H9 (cell line): Measurements from ENCODE around the gene EPS8L3. TPM values are rescaled to one million over a fixed set of nuclear protein-coding genes. Genes with fewer than 3 reads are reported as not detected.

Source experiments
- DNase-seq: peaks from one replicate; pipeline ENCODE4 v3.0.0-alpha.2; 2017
- H2AFZ ChIP-seq: one replicate; pipeline ENCODE4 v1.6.1; 2013; ENCODE audit warnings: mild to moderate bottlenecking, low read length, control low read depth, moderate library complexity
- H2AK5ac ChIP-seq: 2 replicates; pipeline ENCODE4 v1.6.1; 2013; ENCODE audit warnings: low read length, control low read depth, mixed read lengths; ENCODE audit not compliant: insufficient read length
- H2BK120ac ChIP-seq: one replicate; pipeline ENCODE4 v1.6.1; 2013; ENCODE audit warnings: low read depth, mild to moderate bottlenecking, low read length, control low read depth, inconsistent platforms; ENCODE audit not compliant: poor library complexity, severe bottlenecking
- H2BK12ac ChIP-seq: 2 replicates; pipeline ENCODE4 v1.6.1; 2013; ENCODE audit warnings: low read length, control low read depth, mixed read lengths, low read depth; ENCODE audit not compliant: insufficient read length
- H2BK15ac ChIP-seq: 2 replicates; pipeline ENCODE4 v1.6.1; 2013; ENCODE audit warnings: low read depth, low read length, control low read depth
- H2BK20ac ChIP-seq: one replicate; pipeline ENCODE4 v1.6.1; 2013; ENCODE audit warnings: low read depth, mild to moderate bottlenecking, low read length, control low read depth, inconsistent platforms; ENCODE audit not compliant: poor library complexity, severe bottlenecking
- H2BK5ac ChIP-seq: 2 replicates; pipeline ENCODE4 v1.6.1; 2013; ENCODE audit warnings: low read length, control low read depth, mixed read lengths; ENCODE audit not compliant: insufficient read length
- H3K14ac ChIP-seq: 2 replicates; pipeline ENCODE4 v1.6.1; 2013; ENCODE audit warnings: low read length, control low read depth; ENCODE audit not compliant: insufficient read depth
- H3K18ac ChIP-seq: 2 replicates; pipeline ENCODE4 v1.6.1; 2013; ENCODE audit warnings: low read depth, mild to moderate bottlenecking, mixed read lengths, low read length, control low read depth; ENCODE audit not compliant: insufficient read length
- H3K23ac ChIP-seq: 2 replicates; pipeline ENCODE4 v1.6.1; 2013; ENCODE audit warnings: low read length, control low read depth, mixed read lengths, low read depth; ENCODE audit not compliant: insufficient read length
- H3K23me2 ChIP-seq: 2 replicates; pipeline ENCODE4 v1.6.1; 2013; ENCODE audit warnings: low read depth, mild to moderate bottlenecking, mixed read lengths, low read length, control low read depth; ENCODE audit not compliant: insufficient read length, poor library complexity, severe bottlenecking
- H3K27ac ChIP-seq: 2 replicates; pipeline ENCODE4 v1.5.1; 2013; ENCODE audit warnings: low read length, control low read depth, mixed read lengths, low read depth; ENCODE audit not compliant: insufficient read length
- H3K27me3 ChIP-seq: 2 replicates; pipeline ENCODE4 v1.6.1; 2013; ENCODE audit warnings: low read length, control low read depth, inconsistent platforms; ENCODE audit not compliant: insufficient read depth
- H3K4ac ChIP-seq: 2 replicates; pipeline ENCODE4 v1.6.1; 2013; ENCODE audit warnings: low read depth, mild to moderate bottlenecking, control low read depth, inconsistent platforms, low read length, moderate library complexity
- H3K4me1 ChIP-seq: 2 replicates; pipeline ENCODE4 v1.6.1; 2013; ENCODE audit warnings: low read length, control low read depth, inconsistent platforms; ENCODE audit not compliant: insufficient read depth
- H3K4me2 ChIP-seq: 2 replicates; pipeline ENCODE4 v1.6.1; 2013; ENCODE audit warnings: low read length, control low read depth, mixed read lengths; ENCODE audit not compliant: insufficient read length, insufficient read depth
- H3K56ac ChIP-seq: 2 replicates; pipeline ENCODE4 v1.6.1; 2013; ENCODE audit warnings: low read depth, mild to moderate bottlenecking, mixed read lengths, low read length, control low read depth; ENCODE audit not compliant: insufficient read length
- H3K79me1 ChIP-seq: 2 replicates; pipeline ENCODE4 v1.6.1; 2013; ENCODE audit warnings: low read depth, mild to moderate bottlenecking, moderate library complexity, low read length, control low read depth, inconsistent platforms; ENCODE audit not compliant: insufficient read depth, poor library complexity, severe bottlenecking
- H3K79me2 ChIP-seq: 2 replicates; pipeline ENCODE4 v1.6.1; 2013; ENCODE audit warnings: low read length, control low read depth, inconsistent platforms; ENCODE audit not compliant: insufficient read depth
- H3K9ac ChIP-seq: 2 replicates; pipeline ENCODE4 v1.6.1; 2013; ENCODE audit warnings: low read length, control low read depth, mixed read lengths; ENCODE audit not compliant: insufficient read length; ENCODE audit errors: extremely low read depth
- H3K9me3 ChIP-seq: one replicate; pipeline ENCODE4 v1.6.1; 2013; ENCODE audit warnings: low read depth, low read length, inconsistent platforms; ENCODE audit not compliant: control insufficient read depth
- H3T11ph ChIP-seq: one replicate; pipeline ENCODE4 v1.6.1; 2013; ENCODE audit warnings: mild to moderate bottlenecking, low read length, control low read depth, inconsistent platforms
- H4K20me1 ChIP-seq: one replicate; pipeline ENCODE4 v1.6.1; 2013; ENCODE audit not compliant: control insufficient read depth, insufficient read length, insufficient read depth
- H4K5ac ChIP-seq: 2 replicates; pipeline ENCODE4 v1.6.1; 2013; ENCODE audit warnings: low read depth, mild to moderate bottlenecking, mixed read lengths, low read length, control low read depth; ENCODE audit not compliant: insufficient read length
- H4K8ac ChIP-seq: replicated peaks from 2 replicates; pipeline ENCODE4 v1.6.1; 2013; ENCODE audit warnings: low read length, control low read depth, mixed read lengths, low read depth; ENCODE audit not compliant: insufficient read length
- H4K91ac ChIP-seq: 2 replicates; pipeline ENCODE4 v1.6.1; 2013; ENCODE audit warnings: low read depth, mild to moderate bottlenecking, moderate library complexity, mixed read lengths, low read length, control low read depth; ENCODE audit not compliant: insufficient read length
- H3K27ac Mint-ChIP-seq, 3 experiments: 2 replicates in 2 of 3; 3 replicates in 1 of 3; pipeline ENCODE4 v1.8.0; 2020 to 2021; ENCODE audit warnings: mixed read lengths in 3 of 3, mild to moderate bottlenecking in 1 of 3, moderate library complexity in 1 of 3
- H3K27me3 Mint-ChIP-seq: 2 replicates; pipeline ENCODE4 v1.8.0; 2021; ENCODE audit warnings: low read depth, mild to moderate bottlenecking, moderate library complexity, mixed read lengths
- H3K36me3 Mint-ChIP-seq, 3 experiments: 2 replicates in 2 of 3; 3 replicates in 1 of 3; pipeline ENCODE4 v1.8.0; 2020 to 2021; ENCODE audit warnings: low read depth in 3 of 3, mixed read lengths in 3 of 3; ENCODE audit not compliant: insufficient read depth in 1 of 3
- H3K4me1 Mint-ChIP-seq, 2 experiments: 2 replicates each; pipeline ENCODE4 v1.8.0; 2020; ENCODE audit warnings: mixed read lengths in 2 of 2
- H3K4me3 Mint-ChIP-seq, 2 experiments: 2 replicates in 1 of 2; 3 replicates in 1 of 2; pipeline ENCODE4 v1.8.0; 2020 to 2021; ENCODE audit warnings: mild to moderate bottlenecking in 2 of 2, mixed read lengths in 2 of 2, moderate library complexity in 1 of 2
- H3K9me3 Mint-ChIP-seq, 2 experiments: 2 replicates in 1 of 2; 3 replicates in 1 of 2; pipeline ENCODE4 v1.8.0; 2020; ENCODE audit warnings: mild to moderate bottlenecking in 2 of 2, mixed read lengths in 2 of 2, moderate library complexity in 1 of 2
- WGBS: extraction: QIAGEN DNeasy Blood & Tissue Kit; methylation state at CpG from one replicate; pipeline ENCODE4 v1.1.7; 2013; ENCODE audit warnings: missing lambda C conversion rate, low lambda C conversion rate, mixed read lengths; ENCODE audit not compliant: insufficient read length; ENCODE audit errors: extremely low coverage; 5-methylcytosine and 5-hydroxymethylcytosine counted together
- total RNA-seq: library from RNA; stranded (reverse); gene quantifications from 2 replicates; pipeline ENCODE4 v1.2.1, GENCODE V29; 2021
- TF ChIP-seq, protein P1 (sequence below): fragments of 200-600 bp; sonication (generic); conservative IDR thresholded peaks from 3 replicates; pipeline ENCODE4 v1.8.0; 2021; ENCODE audit warnings: antibody characterized with exemption, mild to moderate bottlenecking

EPS8L3 gene
- total RNA-seq, 1 experiment from 2014 or later, result not detected

DNA sequence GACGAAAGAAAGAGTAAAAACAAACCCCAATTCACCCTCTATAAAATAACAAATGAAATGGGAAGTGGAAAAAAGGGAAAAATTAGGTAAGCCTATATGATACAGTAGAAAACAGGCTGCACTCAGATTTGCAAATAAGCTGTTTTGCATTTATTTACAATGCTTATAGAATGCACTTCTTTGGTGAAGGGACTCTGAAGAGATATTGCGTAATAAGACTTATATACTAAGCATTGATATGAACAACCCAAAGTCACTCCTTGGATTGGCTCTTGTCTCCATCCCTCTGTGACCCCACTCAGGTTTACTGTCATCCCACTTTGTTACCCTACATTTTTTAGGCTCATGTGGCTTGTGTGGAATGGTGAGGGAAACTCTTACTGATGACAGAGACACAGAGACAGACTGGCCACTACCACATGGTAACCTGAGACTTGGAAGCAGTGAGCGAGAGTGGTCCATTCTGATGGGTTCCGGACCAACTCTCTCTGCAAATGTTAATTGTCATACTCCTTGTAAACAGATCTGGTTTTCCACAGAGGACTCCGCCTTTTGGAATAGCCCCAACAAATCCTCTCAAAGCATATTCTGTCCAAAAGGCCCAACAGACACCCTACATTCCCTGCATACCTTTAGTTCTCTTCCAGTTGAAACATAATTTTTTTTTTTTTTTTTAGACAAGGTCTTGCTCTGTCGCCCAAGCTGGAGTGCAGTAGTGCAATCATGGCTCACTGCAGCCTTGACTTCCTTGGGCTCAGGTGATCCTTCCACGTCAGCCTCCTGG is 40.6 kb downstream of the EPS8L3 start:
- H3K4me2 ChIP-seq, result no peak overlapping the region
- no peaks in the 10 kb centered on the region for H3K27me3 ChIP-seq
- no peak overlapping the region for H2AFZ ChIP-seq
- peaks cover 0 to 5% (median 4%) of the 10 kb centered on the region in 3 experiments; a peak in 4 of 7 replicates for H3K36me3 Mint-ChIP-seq
- no peak overlapping the region for H2AK5ac ChIP-seq
- no peak overlapping the region for H2BK120ac ChIP-seq
- no peak overlapping the region for H3K27ac ChIP-seq
- no peak overlapping the region for H2BK15ac ChIP-seq
- no peaks in the 10 kb centered on the region for H3K23me2 ChIP-seq
- no peak overlapping the region for H3K56ac ChIP-seq
- H4K91ac ChIP-seq, result no peak overlapping the region
- H3K4me1 Mint-ChIP-seq, result peaks cover 7 to 8% of the 10 kb centered on the region in 2 experiments; a peak in 3 of 4 replicates
- no peak overlapping the region for H3K14ac ChIP-seq
- no peak overlapping the region for H3K4ac ChIP-seq
- no peak overlapping the region for H4K8ac ChIP-seq
- no peaks in the 10 kb centered on the region for H3K79me2 ChIP-seq
- H2BK20ac ChIP-seq, result no peak overlapping the region
- no peak for DNase-seq
- H3K18ac ChIP-seq, result no peak overlapping the region
- no peak overlapping the region for H4K5ac ChIP-seq
- H3K27ac Mint-ChIP-seq, result peak overlapping the region in 1 of 3 experiments; percentile 70; a peak in 1 of 7 replicates
- H3K9me3 Mint-ChIP-seq, result peaks cover 10 to 17% of the 10 kb centered on the region in 2 experiments
- no peak overlapping the region for H2BK5ac ChIP-seq
- no peaks in the 10 kb centered on the region for H3K79me1 ChIP-seq
- no CpG with 5 or more reads among the region's 7 CpGs for WGBS
- H2BK12ac ChIP-seq, result no peak overlapping the region
- H3K23ac ChIP-seq, result no peak overlapping the region
- peaks cover 5% of the 10 kb centered on the region for H3K27me3 Mint-ChIP-seq
- no peaks in the 10 kb centered on the region for H4K20me1 ChIP-seq
- H3K9me3 ChIP-seq, result peaks cover 11% of the 10 kb centered on the region
- no peaks in the 10 kb centered on the region for H3K4me1 ChIP-seq
- H3K9ac ChIP-seq, result no peak overlapping the region
- TF ChIP-seq, protein P1, sequence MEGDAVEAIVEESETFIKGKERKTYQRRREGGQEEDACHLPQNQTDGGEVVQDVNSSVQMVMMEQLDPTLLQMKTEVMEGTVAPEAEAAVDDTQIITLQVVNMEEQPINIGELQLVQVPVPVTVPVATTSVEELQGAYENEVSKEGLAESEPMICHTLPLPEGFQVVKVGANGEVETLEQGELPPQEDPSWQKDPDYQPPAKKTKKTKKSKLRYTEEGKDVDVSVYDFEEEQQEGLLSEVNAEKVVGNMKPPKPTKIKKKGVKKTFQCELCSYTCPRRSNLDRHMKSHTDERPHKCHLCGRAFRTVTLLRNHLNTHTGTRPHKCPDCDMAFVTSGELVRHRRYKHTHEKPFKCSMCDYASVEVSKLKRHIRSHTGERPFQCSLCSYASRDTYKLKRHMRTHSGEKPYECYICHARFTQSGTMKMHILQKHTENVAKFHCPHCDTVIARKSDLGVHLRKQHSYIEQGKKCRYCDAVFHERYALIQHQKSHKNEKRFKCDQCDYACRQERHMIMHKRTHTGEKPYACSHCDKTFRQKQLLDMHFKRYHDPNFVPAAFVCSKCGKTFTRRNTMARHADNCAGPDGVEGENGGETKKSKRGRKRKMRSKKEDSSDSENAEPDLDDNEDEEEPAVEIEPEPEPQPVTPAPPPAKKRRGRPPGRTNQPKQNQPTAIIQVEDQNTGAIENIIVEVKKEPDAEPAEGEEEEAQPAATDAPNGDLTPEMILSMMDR, result no peak
- no peak overlapping the region for H3T11ph ChIP-seq
- H3K4me3 Mint-ChIP-seq, result no peak overlapping the region
